Measurements from ENCODE around the gene IGF2BP2. TPM values are rescaled to one million over a fixed set of nuclear protein-coding genes. Genes with fewer than 3 reads are reported as not detected.
"Not testable (repeated sequence)": the region's sequence is repeated elsewhere in the genome, so short reads cannot be mapped to it uniquely, and the experiment has no call there.

Gene IGF2BP2
- total RNA-seq, 1 donor from 2014 or later, result 118 TPM

DNA sequence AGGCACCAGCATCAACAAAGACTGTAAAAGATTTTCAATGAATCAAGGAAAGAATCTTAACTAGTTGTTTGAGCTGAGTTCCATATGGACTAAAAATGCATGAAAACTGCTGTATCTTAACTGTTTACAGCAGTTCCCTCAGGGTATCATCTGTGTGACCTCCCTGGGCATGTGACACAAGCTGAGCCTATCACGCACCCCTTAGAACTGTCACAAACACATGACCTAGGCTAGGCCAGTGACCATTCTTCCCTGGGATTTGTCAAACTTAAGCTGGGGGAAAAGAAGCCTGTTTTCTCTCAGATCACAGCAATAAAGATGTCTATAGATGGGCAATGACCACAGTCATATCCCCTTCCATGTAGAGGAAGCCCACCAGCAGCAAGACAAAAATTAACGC is 35.7 kb downstream of the IGF2BP2 start:
- DNase-seq, result no peak
- Mint-ChIP-seq H3K4me3 (ENCODE audit: unreplicated experiment) (no peak overlapping the region), H3K9me3 (ENCODE audit: unreplicated experiment) (no peaks in the 10 kb centered on the region), H3K27me3 (ENCODE audit: unreplicated experiment) (peaks cover 2% of the 10 kb centered on the region), H3K36me3 (ENCODE audit: unreplicated experiment) (no peaks in the 10 kb centered on the region), H3K27ac (ENCODE audit: unreplicated experiment) (no peak overlapping the region), H3K4me1 (ENCODE audit: low read depth, unreplicated experiment) (peaks cover 22% of the 10 kb centered on the region)
- no peak for TF ChIP-seq CTCF (IDR thresholded peaks at IDR 0.05; ENCODE audit: partially characterized antibody, unreplicated experiment)

- Mint-ChIP-seq H3K36me3 (ENCODE audit: unreplicated experiment) (no peaks in the 10 kb centered on the region), H3K27me3 (ENCODE audit: unreplicated experiment) (peaks cover 3% of the 10 kb centered on the region), H3K9me3 (ENCODE audit: unreplicated experiment) (no peaks in the 10 kb centered on the region), H3K27ac (ENCODE audit: unreplicated experiment) (no peak overlapping the region), H3K4me1 (ENCODE audit: low read depth, unreplicated experiment) (peaks cover 19% of the 10 kb centered on the region), H3K4me3 (ENCODE audit: unreplicated experiment) (no peak overlapping the region)
- TF ChIP-seq CTCF (IDR thresholded peaks at IDR 0.05; ENCODE audit: partially characterized antibody, unreplicated experiment), result no peak
- DNase-seq, result no peak
Observed at GRCh38 chr3:185788292-185788691, 36.5 kb downstream of the IGF2BP2 start.

- H3K9me3 Mint-ChIP-seq (ENCODE audit: unreplicated experiment), result no peaks in the 10 kb centered on the region
- no peak overlapping the region for H3K4me3 Mint-ChIP-seq (ENCODE audit: unreplicated experiment)
- H3K4me1 Mint-ChIP-seq (ENCODE audit: low read depth, unreplicated experiment), result peaks cover 14% of the 10 kb centered on the region
- no peak for DNase-seq
- peaks cover 3% of the 10 kb centered on the region for H3K27me3 Mint-ChIP-seq (ENCODE audit: unreplicated experiment)
- H3K27ac Mint-ChIP-seq (ENCODE audit: unreplicated experiment), result no peak overlapping the region
- TF ChIP-seq CTCF (IDR thresholded peaks at IDR 0.05; ENCODE audit: partially characterized antibody, unreplicated experiment), result no peak
- no peaks in the 10 kb centered on the region for H3K36me3 Mint-ChIP-seq (ENCODE audit: unreplicated experiment)
Observed at GRCh38 chr3:185786956-185787877, 37.6 kb downstream of the IGF2BP2 start.

GRCh38 chr3:185786258-185786657 is 38.6 kb downstream of the IGF2BP2 start:
- peaks cover 14% of the 10 kb centered on the region for H3K4me1 Mint-ChIP-seq (ENCODE audit: low read depth, unreplicated experiment)
- H3K4me3 Mint-ChIP-seq (ENCODE audit: unreplicated experiment), result not testable (repeated sequence)

GRCh38 chr3:185784317-185784716 is 40.5 kb downstream of the IGF2BP2 start:
- Mint-ChIP-seq H3K36me3 (ENCODE audit: unreplicated experiment) (no peaks in the 10 kb centered on the region), H3K4me3 (ENCODE audit: unreplicated experiment) (no peak overlapping the region), H3K27ac (ENCODE audit: unreplicated experiment) (peak overlapping the region; percentile 11), H3K27me3 (ENCODE audit: unreplicated experiment) (peaks cover 3% of the 10 kb centered on the region), H3K9me3 (ENCODE audit: unreplicated experiment) (no peaks in the 10 kb centered on the region), H3K4me1 (ENCODE audit: low read depth, unreplicated experiment) (peaks cover 11% of the 10 kb centered on the region)
- no peak for DNase-seq
- TF ChIP-seq CTCF (IDR thresholded peaks at IDR 0.05; ENCODE audit: partially characterized antibody, unreplicated experiment), result no peak

More at GRCh38 chr3:185786258-185786657, 38.6 kb downstream of the IGF2BP2 start:
- H3K36me3 Mint-ChIP-seq (ENCODE audit: unreplicated experiment); H3K9me3 Mint-ChIP-seq (ENCODE audit: unreplicated experiment); H3K27ac Mint-ChIP-seq (ENCODE audit: unreplicated experiment); DNase-seq; H3K27me3 Mint-ChIP-seq (ENCODE audit: unreplicated experiment): not testable (repeated sequence)
